CD14-positive monocyte (primary cell): ENCODE results near the gene MARVELD1. TPM values are rescaled to one million over a fixed set of nuclear protein-coding genes. Genes with fewer than 3 reads are reported as not detected.

Experiments used
- DNase-seq, 3 donors: peaks; one replicate each; pipeline ENCODE4 v3.0.0-alpha.2; 2011 to 2022
- H2AFZ ChIP-seq: 2 replicates; pipeline ENCODE4 v1.6.0; 2012; ENCODE audit warnings: mild to moderate bottlenecking, low read depth, low read length, inconsistent platforms; ENCODE audit not compliant: insufficient read depth, poor library complexity, severe bottlenecking
- H3K27ac ChIP-seq, 2 donors: 1 replicate in 1 of 2; 2 replicates in 1 of 2; pipeline ENCODE4 v1.5.1; 2012 to 2013; ENCODE audit warnings: low read length in 2 of 2, control low read depth in 1 of 2, inconsistent platforms in 1 of 2, low read depth in 1 of 2, mild to moderate bottlenecking in 1 of 2
- H3K27me3 ChIP-seq, 2 donors: one replicate each; pipeline versions ENCODE4 v1.6.0 to v1.6.1; 2011 to 2013; ENCODE audit warnings: low read length in 2 of 2; ENCODE audit not compliant: control insufficient read depth in 2 of 2, insufficient read depth in 2 of 2
- H3K36me3 ChIP-seq, 2 donors: replicated peaks in 1 of 2; 1 replicate in 1 of 2; 2 replicates in 1 of 2; pipeline versions ENCODE4 v1.5.1 to v1.6.1; 2012 to 2013; ENCODE audit warnings: low read length in 2 of 2, control low read depth in 1 of 2, inconsistent platforms in 1 of 2, mild to moderate bottlenecking in 1 of 2; ENCODE audit not compliant: insufficient read depth in 2 of 2, control insufficient read depth in 1 of 2
- H3K4me1 ChIP-seq, 2 donors: 1 replicate in 1 of 2; 2 replicates in 1 of 2; pipeline versions ENCODE4 v1.5.1 to v1.6.1; 2012 to 2013; ENCODE audit warnings: low read length in 2 of 2, control low read depth in 1 of 2, inconsistent platforms in 1 of 2, mild to moderate bottlenecking in 1 of 2, moderate library complexity in 1 of 2; ENCODE audit not compliant: insufficient read depth in 2 of 2, control insufficient read depth in 1 of 2
- H3K4me2 ChIP-seq: replicated peaks from 2 replicates; pipeline ENCODE3; 2012; ENCODE audit warnings: low read length, moderate library complexity, mild to moderate bottlenecking; ENCODE audit not compliant: poor library complexity, severe bottlenecking; ENCODE audit errors: extremely low read depth
- H3K4me3 ChIP-seq, 3 experiments: fragments of 200-600 bp in 1 of 3; sonication (generic) in 1 of 3; replicated peaks in 1 of 3; 1 replicate in 2 of 3; 2 replicates in 1 of 3; pipeline ENCODE4 v1.5.1; 2011 to 2013; ENCODE audit warnings: low read length in 3 of 3, mild to moderate bottlenecking in 3 of 3, control low read depth in 2 of 3, low read depth in 2 of 3, inconsistent platforms in 1 of 3, moderate library complexity in 1 of 3
- H3K79me2 ChIP-seq: 2 replicates; pipeline ENCODE4 v1.6.0; 2012; ENCODE audit warnings: mild to moderate bottlenecking, control low read depth, inconsistent platforms, low read length, moderate library complexity; ENCODE audit not compliant: insufficient read depth
- H3K9ac ChIP-seq: 2 replicates; pipeline ENCODE4 v1.6.0; 2017; ENCODE audit warnings: low read length, mild to moderate bottlenecking; ENCODE audit not compliant: insufficient read depth, poor library complexity, severe bottlenecking
- H3K9me3 ChIP-seq, 2 donors: replicated peaks in 1 of 2; 1 replicate in 1 of 2; 2 replicates in 1 of 2; pipeline versions ENCODE4 v1.5.1 to v1.6.1; 2012 to 2013; ENCODE audit warnings: low read length in 2 of 2, control low read depth in 1 of 2; ENCODE audit not compliant: control insufficient read depth in 1 of 2, insufficient read depth in 1 of 2
- H4K20me1 ChIP-seq: 2 replicates; pipeline ENCODE4 v1.6.0; 2012; ENCODE audit warnings: mild to moderate bottlenecking, low read length, control low read depth, moderate library complexity; ENCODE audit not compliant: insufficient read depth
- H3K27ac Mint-ChIP-seq, 7 donors: one replicate each; pipeline ENCODE4 v1.8.0; 2020; ENCODE audit warnings: mild to moderate bottlenecking in 7 of 7, mixed read lengths in 7 of 7, moderate library complexity in 6 of 7, inconsistent platforms in 2 of 7
- H3K27me3 Mint-ChIP-seq, 3 donors: one replicate each; pipeline ENCODE4 v1.8.0; 2021 to 2022; ENCODE audit warnings: low read depth in 3 of 3, mild to moderate bottlenecking in 3 of 3, mixed read lengths in 3 of 3, moderate library complexity in 3 of 3, inconsistent platforms in 1 of 3
- H3K36me3 Mint-ChIP-seq, 2 donors: one replicate each; pipeline ENCODE4 v1.8.0; 2020; ENCODE audit warnings: mixed read lengths in 2 of 2, inconsistent platforms in 1 of 2, mild to moderate bottlenecking in 1 of 2
- H3K4me1 Mint-ChIP-seq: one replicate; pipeline ENCODE4 v1.8.0; 2020; ENCODE audit warnings: mild to moderate bottlenecking, mixed read lengths
- H3K4me3 Mint-ChIP-seq, 2 donors: one replicate each; pipeline ENCODE4 v1.8.0; 2020; ENCODE audit warnings: mild to moderate bottlenecking in 2 of 2, mixed read lengths in 2 of 2, moderate library complexity in 1 of 2
- H3K9me3 Mint-ChIP-seq, 7 donors: one replicate each; pipeline ENCODE4 v1.8.0; 2020 to 2022; ENCODE audit warnings: mixed read lengths in 7 of 7, mild to moderate bottlenecking in 6 of 7, moderate library complexity in 6 of 7, inconsistent platforms in 2 of 7
- WGBS: methylation state at CpG from one replicate; pipeline ENCODE4 v1.1.5; 2013; ENCODE audit warnings: missing lambda C conversion rate; ENCODE audit not compliant: insufficient coverage; 5-methylcytosine and 5-hydroxymethylcytosine counted together
- intact Hi-C, 2 donors: fragments of 100-400 bp; cut with micrococcal nuclease; formaldehyde crosslinking; loops; one replicate each; pipeline versions ENCODE4 v1.15.0 to v1.15.1; 2023
- polyA plus RNA-seq, 3 donors: library from polyadenylated mRNA; depleted of rRNA in 1 of 3; unstranded in 2 of 3; stranded (reverse) in 1 of 3; fragments of 300-500 nt in 2 of 3; fragments of >200 nt in 1 of 3; fragmentation: Illumina TruSeq in 2 of 3; gene quantifications; 1 replicate in 2 of 3; 2 replicates in 1 of 3; pipeline ENCODE4 v1.2.3, GENCODE V29; 2012 to 2021
- TF ChIP-seq, protein P1 (sequence below): fragments of 200-600 bp; IDR thresholded peaks from one replicate; pipeline ENCODE4 v1.8.0; 2022; ENCODE audit warnings: antibody characterized with exemption, mild to moderate bottlenecking

Gene MARVELD1
- polyA plus RNA-seq, 3 donors, result 3.7 to 28.0 (median 9.2) TPM

DNA sequence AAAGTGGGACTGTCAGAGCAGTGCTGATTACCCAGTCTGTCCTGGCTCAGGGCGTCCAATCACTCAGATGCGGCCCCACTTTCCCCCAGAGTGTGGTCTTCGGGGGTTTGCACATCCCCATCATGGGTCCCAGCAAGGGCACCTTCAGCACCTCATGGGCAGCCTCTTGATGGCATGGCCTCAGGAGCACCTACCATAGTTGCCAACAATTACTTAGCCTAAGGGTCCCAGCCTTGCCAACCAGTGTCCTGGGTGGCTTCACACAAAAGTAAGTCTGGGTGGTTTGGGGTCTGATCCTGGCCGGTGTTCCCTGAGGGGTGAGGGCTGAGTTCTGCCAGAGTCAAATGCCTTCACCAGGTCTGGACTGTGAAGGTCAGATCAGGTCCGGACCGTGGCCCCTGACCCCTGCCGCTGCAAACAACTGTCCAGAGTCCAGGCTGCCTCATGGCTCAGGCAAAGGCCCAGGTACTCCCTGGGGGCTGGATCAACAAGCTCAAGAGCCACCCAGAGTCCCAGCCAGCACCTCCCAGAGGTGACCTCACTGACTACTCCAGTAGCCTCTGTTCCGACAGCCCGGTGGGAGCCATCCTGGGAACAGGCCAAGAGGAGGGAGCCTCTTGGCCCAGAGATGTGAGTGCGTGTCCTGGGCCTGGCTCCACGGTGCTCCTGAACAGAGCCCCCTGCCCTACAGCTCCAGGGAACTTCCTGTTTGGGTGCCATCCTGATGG, 6.2 kb upstream of the MARVELD1 start:
- 98% methylated on average over 9 of the region's 11 CpGs for WGBS
- H3K4me2 ChIP-seq, result no peak overlapping the region
- DNase-seq, result no peak
- intact Hi-C loops, result no loop called here
- Mint-ChIP-seq H3K4me3 (no peak overlapping the region), H3K27me3 (peaks cover 3 to 17% (median 9%) of the 10 kb centered on the region in 3 donors), H3K27ac (no peak overlapping the region), H3K36me3 (no peaks in the 10 kb centered on the region), H3K9me3 (peaks cover 0 to 2% (median 0%) of the 10 kb centered on the region in 7 donors), H3K4me1 (peaks cover 13% of the 10 kb centered on the region)
- no peaks in the 10 kb centered on the region for H3K36me3 ChIP-seq
- no peak overlapping the region for H3K27ac ChIP-seq
- H3K79me2 ChIP-seq, result no peaks in the 10 kb centered on the region
- H4K20me1 ChIP-seq, result no peaks in the 10 kb centered on the region
- no peaks in the 10 kb centered on the region for H3K9me3 ChIP-seq
- TF ChIP-seq, protein P1, sequence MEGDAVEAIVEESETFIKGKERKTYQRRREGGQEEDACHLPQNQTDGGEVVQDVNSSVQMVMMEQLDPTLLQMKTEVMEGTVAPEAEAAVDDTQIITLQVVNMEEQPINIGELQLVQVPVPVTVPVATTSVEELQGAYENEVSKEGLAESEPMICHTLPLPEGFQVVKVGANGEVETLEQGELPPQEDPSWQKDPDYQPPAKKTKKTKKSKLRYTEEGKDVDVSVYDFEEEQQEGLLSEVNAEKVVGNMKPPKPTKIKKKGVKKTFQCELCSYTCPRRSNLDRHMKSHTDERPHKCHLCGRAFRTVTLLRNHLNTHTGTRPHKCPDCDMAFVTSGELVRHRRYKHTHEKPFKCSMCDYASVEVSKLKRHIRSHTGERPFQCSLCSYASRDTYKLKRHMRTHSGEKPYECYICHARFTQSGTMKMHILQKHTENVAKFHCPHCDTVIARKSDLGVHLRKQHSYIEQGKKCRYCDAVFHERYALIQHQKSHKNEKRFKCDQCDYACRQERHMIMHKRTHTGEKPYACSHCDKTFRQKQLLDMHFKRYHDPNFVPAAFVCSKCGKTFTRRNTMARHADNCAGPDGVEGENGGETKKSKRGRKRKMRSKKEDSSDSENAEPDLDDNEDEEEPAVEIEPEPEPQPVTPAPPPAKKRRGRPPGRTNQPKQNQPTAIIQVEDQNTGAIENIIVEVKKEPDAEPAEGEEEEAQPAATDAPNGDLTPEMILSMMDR, result no peak
- no peak overlapping the region for H3K9ac ChIP-seq
- no peaks in the 10 kb centered on the region for H3K27me3 ChIP-seq
- no peak overlapping the region for H2AFZ ChIP-seq
- no peak overlapping the region for H3K4me3 ChIP-seq
- H3K4me1 ChIP-seq, result peaks cover 9% of the 10 kb centered on the region in 2 donors

DNA sequence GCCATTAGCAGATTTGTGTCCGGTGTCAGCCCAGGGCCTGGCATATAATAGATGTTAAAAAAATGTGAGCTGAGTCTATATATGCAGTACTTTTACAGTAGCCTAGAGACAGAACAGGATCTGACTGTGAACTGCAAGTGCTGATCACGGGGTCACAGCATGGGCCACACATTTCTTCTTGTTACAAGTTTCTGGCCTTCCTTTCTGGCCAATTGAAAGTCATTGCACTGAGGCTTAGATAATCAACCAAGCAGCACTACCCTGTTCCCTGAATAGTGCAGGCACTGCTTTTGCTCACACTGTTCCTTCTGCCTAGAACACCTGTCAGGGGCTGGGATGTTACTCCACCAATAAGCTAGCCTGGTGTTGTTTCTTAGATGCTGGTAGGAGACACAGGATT, 5.4 kb upstream of the MARVELD1 start:
- intact Hi-C loops, result loop anchor here in 1 of 2 donors (2.0 kb wide), 1 partner anchor 23 kb away; no protein-coding TSS in a partner anchor
- 100% methylated on average over 1 of the region's 2 CpGs for WGBS
- Mint-ChIP-seq H3K27ac (no peak overlapping the region), H3K27me3 (peaks cover 3 to 15% (median 6%) of the 10 kb centered on the region in 3 donors), H3K9me3 (peaks cover 0 to 2% (median 0%) of the 10 kb centered on the region in 7 donors), H3K36me3 (peaks cover 0 to 3% of the 10 kb centered on the region in 2 donors), H3K4me1 (peaks cover 20% of the 10 kb centered on the region), H3K4me3 (no peak overlapping the region)
- no peak for DNase-seq
- Histone ChIP-seq H3K27ac (no peak overlapping the region), H3K9me3 (no peaks in the 10 kb centered on the region), H4K20me1 (no peaks in the 10 kb centered on the region), H3K4me1 (peaks cover 17 to 18% of the 10 kb centered on the region in 2 donors), H3K79me2 (no peaks in the 10 kb centered on the region), H2AFZ (no peak overlapping the region), H3K4me2 (no peak overlapping the region), H3K36me3 (no peaks in the 10 kb centered on the region), H3K9ac (no peak overlapping the region), H3K4me3 (no peak overlapping the region), H3K27me3 (no peaks in the 10 kb centered on the region)
- TF ChIP-seq, protein P1, result no peak
